G401 (cell line): Measurements from ENCODE around the gene ITGA8. TPM values are rescaled to one million over a fixed set of nuclear protein-coding genes. Genes with fewer than 3 reads are reported as not detected.

Source experiments
- DNase-seq: peaks from one replicate; pipeline ENCODE4 v3.0.0-alpha.2; 2015; ENCODE audit warnings: low spot score
- in situ Hi-C: cut with HindIII; loops from 2 replicates; pipeline ENCODE4 v1.10.0; 2016; ENCODE audit warnings: low sequenced_read_pairs, mixed read lengths
- total RNA-seq: library from RNA; depleted of rRNA; stranded (reverse); fragments of >200 nt; shearing (Covaris generic); gene quantifications from 2 replicates; pipeline ENCODE4 v1.2.3, GENCODE V29; 2014

Gene ITGA8
- total RNA-seq, 1 experiment from 2014 or later: 0.64 TPM

- in situ Hi-C loops: no loop called here
- DNase-seq: no peak
These were observed 19.7 kb upstream of the ITGA8 start for GRCh38 chr10:15739254-15739970.

DNA sequence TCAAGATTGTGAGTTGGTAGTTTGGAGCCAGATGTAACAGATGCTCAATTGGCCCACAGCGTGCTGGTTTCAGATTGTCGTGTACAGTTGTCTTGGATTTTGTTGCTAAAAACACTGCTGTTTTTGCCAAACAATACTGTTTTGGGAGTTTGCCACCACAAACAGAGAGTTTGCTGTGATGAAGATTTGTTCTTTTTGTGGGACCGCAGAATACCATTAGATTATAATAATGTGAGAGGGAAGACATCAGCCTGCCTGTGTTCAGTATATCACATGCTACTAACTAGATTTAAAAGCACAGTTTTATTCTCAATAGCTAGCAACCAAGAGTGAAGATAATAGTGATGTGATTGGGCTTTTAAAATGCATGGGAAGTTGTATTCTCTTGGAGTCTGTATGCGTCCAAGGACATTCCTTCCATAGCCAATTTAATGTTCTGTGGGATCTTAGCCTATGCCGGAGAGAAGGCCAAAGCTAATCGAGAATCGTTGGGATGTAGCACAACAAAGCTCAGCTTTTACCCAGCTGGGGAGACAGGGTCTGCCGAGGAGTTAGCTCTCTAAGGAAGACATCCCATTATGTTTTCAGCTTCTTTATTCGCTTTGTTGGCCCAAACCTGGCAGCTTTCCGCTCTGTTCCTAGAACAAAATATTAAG lies 18.7 kb upstream of the ITGA8 start:
- DNase-seq: no peak
- in situ Hi-C loops: no loop called here

DNA sequence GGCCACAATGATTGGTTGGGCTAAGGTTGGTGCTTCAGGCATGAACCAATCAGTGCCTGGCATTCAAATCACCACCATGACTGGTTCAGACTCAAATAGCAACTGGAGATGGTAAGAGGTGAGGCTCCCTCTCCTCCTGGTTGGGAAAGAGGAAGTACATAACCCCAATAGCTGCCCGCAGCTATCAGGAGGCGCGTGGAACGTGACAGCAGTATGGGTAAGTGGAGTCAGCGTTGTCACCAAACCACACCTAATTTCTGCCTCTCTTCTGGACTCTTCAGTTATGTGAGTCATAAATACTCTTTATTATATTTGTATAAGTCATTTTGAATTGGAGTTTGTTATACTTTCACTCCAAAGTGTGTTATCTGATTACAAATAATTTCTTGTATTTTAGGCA lies 17.9 kb upstream of the ITGA8 start:
- DNase-seq: no peak
- in situ Hi-C loops: no loop called here

- no peak for DNase-seq
- in situ Hi-C loops: no loop called here
These were observed 16.0 kb upstream of the ITGA8 start for GRCh38 chr10:15735763-15736162.

DNA sequence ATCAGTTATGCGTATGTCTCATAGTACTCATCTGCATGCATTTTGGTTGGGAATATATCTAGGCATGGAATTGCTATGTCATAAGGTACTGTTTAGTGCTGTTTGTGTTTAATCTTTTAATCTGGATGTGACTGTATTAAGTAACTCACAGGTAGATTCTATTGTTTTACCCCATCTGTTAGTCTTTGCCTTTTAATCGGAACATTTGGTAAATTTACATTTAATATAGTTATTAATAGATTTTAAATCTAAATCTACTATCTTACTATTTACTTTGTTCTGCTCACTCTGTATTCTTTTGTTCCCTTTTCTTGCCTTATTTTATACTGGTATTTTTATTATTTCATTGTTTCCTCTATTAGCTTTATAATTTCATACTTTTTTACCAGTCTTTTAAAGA lies 10.6 kb upstream of the ITGA8 start:
- DNase-seq: no peak
- in situ Hi-C loops: no loop called here

GRCh38 chr10:15729890-15730289 lies 10.2 kb upstream of the ITGA8 start:
- in situ Hi-C loops: no loop called here

GRCh38 chr10:15726042-15726441 lies 6.3 kb upstream of the ITGA8 start:
- in situ Hi-C loops: no loop called here
- DNase-seq: no peak

More at GRCh38 chr10:15729890-15730289, 10.2 kb upstream of the ITGA8 start:
- DNase-seq: no peak

- in situ Hi-C loops: no loop called here
- peak; percentile 72 for DNase-seq
These were observed 5.9 kb upstream of the ITGA8 start for GRCh38 chr10:15725603-15726002.

- in situ Hi-C loops: no loop called here
- no peak for DNase-seq
These were observed 5.0 kb upstream of the ITGA8 start for GRCh38 chr10:15724683-15725082.

- DNase-seq: no peak
- in situ Hi-C loops: no loop called here
These were observed 4.1 kb upstream of the ITGA8 start for GRCh38 chr10:15723803-15724202.

- in situ Hi-C loops: no loop called here
- DNase-seq: no peak
These were observed 1.0 kb upstream of the ITGA8 start for GRCh38 chr10:15720635-15721287.

DNA sequence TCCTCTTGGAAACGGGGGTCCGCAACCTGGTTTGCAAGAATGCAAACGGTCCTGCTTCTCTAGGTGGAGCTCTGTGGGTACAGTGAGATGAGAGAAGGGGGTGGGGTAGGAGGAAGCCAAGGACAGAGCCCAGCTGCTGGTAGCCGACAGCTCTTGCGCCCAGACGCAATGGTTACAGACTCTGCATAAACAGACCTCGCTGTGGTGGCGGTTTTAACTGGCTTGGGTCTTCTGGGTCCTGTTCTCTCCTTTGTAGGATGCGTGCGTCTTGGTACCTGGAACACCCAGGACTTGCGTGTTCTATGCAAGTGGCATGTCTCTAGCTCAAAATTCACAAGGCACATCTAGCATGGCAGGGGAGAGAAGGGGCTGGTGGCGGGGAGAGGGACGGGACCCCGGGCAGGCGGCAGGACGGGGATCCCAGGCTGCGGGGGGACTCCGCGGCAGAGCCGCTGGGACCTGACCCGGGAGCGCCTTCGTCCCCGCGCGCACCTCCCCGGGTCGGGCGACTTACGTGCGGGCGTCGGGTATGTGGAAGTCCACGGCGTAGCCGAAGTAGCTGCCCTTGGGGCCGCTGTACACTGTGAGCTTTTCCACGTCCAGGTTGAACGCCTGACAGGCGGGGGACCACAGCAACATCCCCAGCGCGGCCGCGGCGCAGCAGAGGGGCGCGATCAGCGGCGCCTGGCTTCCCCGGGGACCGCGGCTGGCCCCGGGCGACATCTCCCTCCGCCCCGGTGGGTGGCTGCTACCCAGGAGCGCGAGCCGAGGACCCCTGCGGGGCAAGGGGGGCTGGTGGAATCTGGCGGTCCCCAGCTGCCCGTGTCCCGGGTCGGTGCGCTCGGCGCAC lies 448 bp downstream of the ITGA8 start:
- in situ Hi-C loops: no loop called here
- DNase-seq: peak; percentile 19

- in situ Hi-C loops: no loop called here
- no peak for DNase-seq
These were observed 1.1 kb downstream of the ITGA8 start for GRCh38 chr10:15718694-15719048.

- in situ Hi-C loops: no loop called here
- peak; percentile 25 for DNase-seq
These were observed 4.0 kb downstream of the ITGA8 start for GRCh38 chr10:15715619-15716227.

GRCh38 chr10:15714847-15715246 lies 4.9 kb downstream of the ITGA8 start:
- DNase-seq: no peak
- in situ Hi-C loops: no loop called here

GRCh38 chr10:15712883-15713282 lies 6.8 kb downstream of the ITGA8 start:
- no peak for DNase-seq
- in situ Hi-C loops: no loop called here

DNA sequence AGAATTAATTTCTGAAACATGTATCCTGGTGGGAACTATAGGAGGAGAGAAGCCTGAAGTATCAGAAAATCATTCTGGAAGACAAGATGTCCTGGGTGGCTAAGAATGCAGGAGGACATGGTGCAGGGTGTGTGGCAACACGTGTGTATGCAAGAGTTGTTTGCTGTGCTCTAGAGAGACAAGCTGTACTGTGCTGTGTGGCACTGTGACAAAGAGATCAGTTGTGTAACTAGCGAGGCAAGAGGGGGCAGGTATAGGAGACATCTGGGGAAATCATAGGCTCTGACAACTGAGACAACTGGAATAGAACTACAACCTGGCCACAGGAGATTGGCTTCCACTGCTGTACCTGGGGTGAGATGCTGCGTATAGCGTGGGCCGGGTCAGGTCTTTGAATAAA lies 9.3 kb downstream of the ITGA8 start:
- DNase-seq: no peak
- in situ Hi-C loops: no loop called here

DNA sequence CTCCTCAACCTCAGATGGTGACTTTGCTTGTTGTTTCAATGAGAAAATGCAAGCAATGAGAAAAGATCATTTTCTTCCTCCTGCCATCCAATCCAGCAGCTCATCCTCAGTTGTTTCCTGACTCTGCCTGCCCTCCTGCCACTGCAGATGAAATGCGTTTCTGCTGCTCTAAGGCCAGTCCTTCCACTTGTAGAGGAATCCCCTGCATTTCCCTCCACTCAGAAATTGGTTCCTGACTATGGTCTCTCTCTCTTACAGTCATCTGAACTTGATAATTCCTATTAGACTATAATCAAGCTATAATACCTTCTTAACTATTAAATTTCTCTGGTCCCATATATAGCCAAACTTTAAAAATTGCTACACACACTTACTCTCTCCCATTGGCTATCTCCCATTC lies 14.4 kb downstream of the ITGA8 start:
- no peak for DNase-seq
- in situ Hi-C loops: no loop called here

- in situ Hi-C loops: no loop called here
- no peak for DNase-seq
These were observed 15.1 kb downstream of the ITGA8 start for GRCh38 chr10:15704581-15704968.
